Panc1 (cell line): ENCODE results near the gene CSTA.

ENCODE experiments used
- POLR2AphosphoS5 ChIP-seq: IDR thresholded peaks from 2 replicates; pipeline ENCODE4 v1.6.1; 2012; ENCODE audit warnings: mild to moderate bottlenecking, low read depth, low read length, moderate library complexity
- SIN3A ChIP-seq: IDR thresholded peaks from 2 replicates; pipeline ENCODE4 v1.6.1; 2012; ENCODE audit warnings: low read depth, mild to moderate bottlenecking, low read length, moderate library complexity, borderline replicate concordance; ENCODE audit not compliant: insufficient read depth
- TF ChIP-seq, protein P1 (sequence below): fragments of 450-650 bp; IDR thresholded peaks from 2 replicates; pipeline ENCODE4 v1.5.1; 2017; ENCODE audit warnings: mild to moderate bottlenecking

DNA sequence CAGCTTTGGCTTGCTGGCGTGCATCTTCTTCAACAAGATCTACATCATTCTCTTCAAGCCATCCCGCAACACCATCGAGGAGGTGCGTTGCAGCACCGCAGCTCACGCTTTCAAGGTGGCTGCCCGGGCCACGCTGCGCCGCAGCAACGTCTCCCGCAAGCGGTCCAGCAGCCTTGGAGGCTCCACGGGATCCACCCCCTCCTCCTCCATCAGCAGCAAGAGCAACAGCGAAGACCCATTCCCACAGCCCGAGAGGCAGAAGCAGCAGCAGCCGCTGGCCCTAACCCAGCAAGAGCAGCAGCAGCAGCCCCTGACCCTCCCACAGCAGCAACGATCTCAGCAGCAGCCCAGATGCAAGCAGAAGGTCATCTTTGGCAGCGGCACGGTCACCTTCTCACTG is 40.6 kb upstream of the CSTA start:
- TF ChIP-seq, protein P1, sequence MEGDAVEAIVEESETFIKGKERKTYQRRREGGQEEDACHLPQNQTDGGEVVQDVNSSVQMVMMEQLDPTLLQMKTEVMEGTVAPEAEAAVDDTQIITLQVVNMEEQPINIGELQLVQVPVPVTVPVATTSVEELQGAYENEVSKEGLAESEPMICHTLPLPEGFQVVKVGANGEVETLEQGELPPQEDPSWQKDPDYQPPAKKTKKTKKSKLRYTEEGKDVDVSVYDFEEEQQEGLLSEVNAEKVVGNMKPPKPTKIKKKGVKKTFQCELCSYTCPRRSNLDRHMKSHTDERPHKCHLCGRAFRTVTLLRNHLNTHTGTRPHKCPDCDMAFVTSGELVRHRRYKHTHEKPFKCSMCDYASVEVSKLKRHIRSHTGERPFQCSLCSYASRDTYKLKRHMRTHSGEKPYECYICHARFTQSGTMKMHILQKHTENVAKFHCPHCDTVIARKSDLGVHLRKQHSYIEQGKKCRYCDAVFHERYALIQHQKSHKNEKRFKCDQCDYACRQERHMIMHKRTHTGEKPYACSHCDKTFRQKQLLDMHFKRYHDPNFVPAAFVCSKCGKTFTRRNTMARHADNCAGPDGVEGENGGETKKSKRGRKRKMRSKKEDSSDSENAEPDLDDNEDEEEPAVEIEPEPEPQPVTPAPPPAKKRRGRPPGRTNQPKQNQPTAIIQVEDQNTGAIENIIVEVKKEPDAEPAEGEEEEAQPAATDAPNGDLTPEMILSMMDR, result no peak
- no peak for TF ChIP-seq SIN3A
- TF ChIP-seq POLR2AphosphoS5, result no peak
